KBM-7 (cell line): ENCODE measurements around the gene RNF38.
"Not testable (repeated sequence)": the region's sequence is repeated elsewhere in the genome, so short reads cannot be mapped to it uniquely, and the experiment has no call there.

Experiments
- DNase-seq: peaks from one replicate; pipeline ENCODE4 v3.0.0-alpha.2; 2015
- in situ Hi-C: fragments of 300-500 bp; cut with MboI; formaldehyde crosslinking; loops from 2 replicates; pipeline ENCODE4 v1.14.3; 2020; ENCODE audit warnings: low sequenced_read_pairs, low pct_unique_long_range_greater_than_20kb, mixed read lengths

The RNF38 gene

GRCh38 chr9:36316049-36316448 lies 84.0 kb downstream of the RNF38 start:
- DNase-seq = no peak
- in situ Hi-C loops = loop anchor here (25.0 kb wide), 1 partner anchor 104 kb away; no protein-coding TSS in a partner anchor

- in situ Hi-C loops = loop anchor here (25.0 kb wide), 1 partner anchor 103 kb away; no protein-coding TSS in a partner anchor
- DNase-seq = no peak
Observed at GRCh38 chr9:36315283-36315682, 84.8 kb downstream of the RNF38 start.

GRCh38 chr9:36314740-36315139 lies 85.3 kb downstream of the RNF38 start:
- in situ Hi-C loops = loop anchor here (25.0 kb wide), 1 partner anchor 102 kb away; no protein-coding TSS in a partner anchor
- no peak for DNase-seq

GRCh38 chr9:36306471-36307306 lies 93.4 kb downstream of the RNF38 start:
- peak; percentile 36 for DNase-seq
- in situ Hi-C loops = loop anchor here (25.0 kb wide), 1 partner anchor 94 kb away; no protein-coding TSS in a partner anchor

GRCh38 chr9:36304366-36304765 lies 95.7 kb downstream of the RNF38 start:
- in situ Hi-C loops = loop anchor here (25.0 kb wide), 1 partner anchor 92 kb away; no protein-coding TSS in a partner anchor

GRCh38 chr9:36301227-36301626 lies 98.8 kb downstream of the RNF38 start:
- in situ Hi-C loops = loop anchor here (25.0 kb wide), 1 partner anchor 89 kb away; no protein-coding TSS in a partner anchor
- no peak for DNase-seq

More at GRCh38 chr9:36304366-36304765, 95.7 kb downstream of the RNF38 start:
- not testable (repeated sequence) for DNase-seq

- in situ Hi-C loops = no loop called here
- no peak for DNase-seq
Observed at GRCh38 chr9:36298566-36298965, 101.5 kb downstream of the RNF38 start.

- in situ Hi-C loops = no loop called here
- no peak for DNase-seq
Observed at GRCh38 chr9:36297798-36298197, 102.3 kb downstream of the RNF38 start.

- DNase-seq, in situ Hi-C loops: not testable (repeated sequence)
Observed at GRCh38 chr9:36294996-36295395, 105.1 kb downstream of the RNF38 start.

- no peak for DNase-seq
- in situ Hi-C loops = no loop called here
Observed at GRCh38 chr9:36293918-36294317, 106.2 kb downstream of the RNF38 start.

GRCh38 chr9:36293171-36293570 lies 106.9 kb downstream of the RNF38 start:
- no peak for DNase-seq
- in situ Hi-C loops = no loop called here

GRCh38 chr9:36292641-36293040 lies 107.4 kb downstream of the RNF38 start:
- in situ Hi-C loops = no loop called here
- no peak for DNase-seq

- in situ Hi-C loops = no loop called here
Observed at GRCh38 chr9:36290996-36291395, 109.1 kb downstream of the RNF38 start.

GRCh38 chr9:36289836-36290435 lies 110.1 kb downstream of the RNF38 start:
- in situ Hi-C loops = no loop called here

More at GRCh38 chr9:36290996-36291395, 109.1 kb downstream of the RNF38 start:
- DNase-seq = no peak

GRCh38 chr9:36288070-36288469 lies 112.0 kb downstream of the RNF38 start:
- in situ Hi-C loops = no loop called here
- DNase-seq = no peak

More at GRCh38 chr9:36289836-36290435, 110.1 kb downstream of the RNF38 start:
- DNase-seq = no peak
